Tibial nerve (tissue), 4 donors: Measurements from ENCODE around the gene KCNK3. TPM values are rescaled to one million over a fixed set of nuclear protein-coding genes. Genes with fewer than 3 reads are reported as not detected.

ENCODE experiments used
- DNase-seq, 2 donors: peaks; one replicate each; pipeline ENCODE4 v3.0.0-alpha.2; 2019; ENCODE audit warnings: low spot score in 2 of 2
- H3K27ac ChIP-seq, 4 donors: fragments of 200-600 bp; sonication (generic) in 3 of 4; one replicate each; pipeline ENCODE4 v1.5.1; 2017 to 2019; ENCODE audit warnings: mild to moderate bottlenecking in 1 of 4
- H3K27me3 ChIP-seq, 2 donors: fragments of 200-600 bp; sonication (generic) in 1 of 2; one replicate each; pipeline versions ENCODE4 v1.5.1 to v1.6.0; 2017 to 2019
- H3K36me3 ChIP-seq, 3 donors: fragments of 200-600 bp; sonication (generic); one replicate each; pipeline ENCODE4 v1.5.1; 2018 to 2019
- H3K4me1 ChIP-seq, 4 donors: fragments of 200-600 bp; sonication (generic) in 3 of 4; one replicate each; pipeline ENCODE4 v1.5.1; 2017 to 2019
- H3K4me3 ChIP-seq, 4 donors: fragments of 200-600 bp; sonication (generic) in 3 of 4; one replicate each; pipeline ENCODE4 v1.5.1; 2017 to 2019; ENCODE audit warnings: mild to moderate bottlenecking in 1 of 4, moderate library complexity in 1 of 4
- H3K9me3 ChIP-seq, 4 donors: fragments of 200-600 bp; sonication (generic) in 3 of 4; one replicate each; pipeline ENCODE4 v1.5.1; 2017 to 2019
- CTCF ChIP-seq, 5 experiments: fragments of 200-600 bp in 3 of 5; fragments of 450-650 bp in 2 of 5; sonication (generic) in 3 of 5; IDR thresholded peaks; one replicate each; pipeline ENCODE4 v1.5.1; 2016 to 2019; ENCODE audit warnings: antibody characterized with exemption in 5 of 5, mild to moderate bottlenecking in 3 of 5, moderate library complexity in 2 of 5
- EP300 ChIP-seq, 2 donors: sonication (generic); formaldehyde crosslinking; IDR thresholded peaks; one replicate each; pipeline ENCODE4 v1.6.1; 2017; ENCODE audit warnings: antibody characterized with exemption in 2 of 2, mild to moderate bottlenecking in 1 of 2
- POLR2A ChIP-seq, 2 donors: fragments of 450-650 bp; IDR thresholded peaks; one replicate each; pipeline ENCODE4 v1.6.1; 2017; ENCODE audit warnings: antibody characterized with exemption in 2 of 2, mild to moderate bottlenecking in 2 of 2, moderate library complexity in 2 of 2
- WGBS, 2 donors: methylation state at CpG; one replicate each; pipeline ENCODE4 v1.1.5; 2018; 5-methylcytosine and 5-hydroxymethylcytosine counted together
- total RNA-seq, 4 donors: library from RNA; depleted of rRNA; stranded (reverse); fragments of >200 nt; gene quantifications; one replicate each; pipeline ENCODE4 v1.1.0, GENCODE V29; 2016

KCNK3 gene
- total RNA-seq, 4 donors from 2014 or later = 0.84 to 6.9 (median 1.7) TPM

GRCh38 chr2:26706616-26707473, 14.3 kb downstream of the KCNK3 start:
- H3K4me1 ChIP-seq = peaks cover 0 to 8% (median 0%) of the 10 kb centered on the region in 4 donors

GRCh38 chr2:26707747-26708146, 15.2 kb downstream of the KCNK3 start:
- WGBS, 2 donors = 48 to 66% methylated on average over 4 to 5 of the region's 5 CpGs
- no peak for TF ChIP-seq POLR2A (IDR thresholded peaks at IDR 0.05)
- no peak for TF ChIP-seq EP300 (IDR thresholded peaks at IDR 0.05)
- no peak for TF ChIP-seq CTCF (IDR thresholded peaks at IDR 0.05)
- Histone ChIP-seq H3K4me3 (no peak overlapping the region), H3K9me3 (no peaks in the 10 kb centered on the region), H3K36me3 (no peaks in the 10 kb centered on the region), H3K27ac (no peak overlapping the region), H3K27me3 (peaks cover 0 to 4% of the 10 kb centered on the region in 2 donors), H3K4me1 (peaks cover 0 to 8% (median 0%) of the 10 kb centered on the region in 4 donors)
- DNase-seq = no peak

More at GRCh38 chr2:26706616-26707473, 14.3 kb downstream of the KCNK3 start:
- no peak overlapping the region for H3K27ac ChIP-seq
- H3K4me3 ChIP-seq = no peak overlapping the region
- peaks cover 0 to 4% of the 10 kb centered on the region in 2 donors for H3K27me3 ChIP-seq
- no peak for TF ChIP-seq CTCF (IDR thresholded peaks at IDR 0.05)
- TF ChIP-seq EP300 (IDR thresholded peaks at IDR 0.05) = no peak
- no peak for TF ChIP-seq POLR2A (IDR thresholded peaks at IDR 0.05)
- no peaks in the 10 kb centered on the region for H3K36me3 ChIP-seq
- no peak for DNase-seq
- WGBS, 2 donors = 37 to 46% methylated on average over 14 to 18 of the region's 19 CpGs
- no peaks in the 10 kb centered on the region for H3K9me3 ChIP-seq

- Histone ChIP-seq H3K4me1 (peaks cover 0 to 8% (median 0%) of the 10 kb centered on the region in 4 donors), H3K9me3 (no peaks in the 10 kb centered on the region), H3K4me3 (no peak overlapping the region), H3K27me3 (peaks cover 0 to 4% of the 10 kb centered on the region in 2 donors), H3K27ac (no peak overlapping the region), H3K36me3 (no peaks in the 10 kb centered on the region)
- DNase-seq = no peak
- no peak for TF ChIP-seq EP300 (IDR thresholded peaks at IDR 0.05)
- TF ChIP-seq POLR2A (IDR thresholded peaks at IDR 0.05) = no peak
- TF ChIP-seq CTCF (IDR thresholded peaks at IDR 0.05) = no peak
- WGBS, 2 donors = 87 to 88% methylated on average over 8 of the region's 8 CpGs
Observed at GRCh38 chr2:26708457-26708856, 15.9 kb downstream of the KCNK3 start.

- 79 to 83% methylated on average over 19 of the region's 19 CpGs for WGBS, 2 donors
- H3K27ac ChIP-seq = no peak overlapping the region
- H3K4me3 ChIP-seq = no peak overlapping the region
- H3K27me3 ChIP-seq = peaks cover 0 to 4% of the 10 kb centered on the region in 2 donors
- H3K4me1 ChIP-seq = peaks cover 0 to 8% (median 0%) of the 10 kb centered on the region in 4 donors
- no peak for DNase-seq
- H3K9me3 ChIP-seq = no peaks in the 10 kb centered on the region
- H3K36me3 ChIP-seq = no peaks in the 10 kb centered on the region
- TF ChIP-seq POLR2A (IDR thresholded peaks at IDR 0.05) = no peak
- TF ChIP-seq CTCF (IDR thresholded peaks at IDR 0.05) = no peak
- TF ChIP-seq EP300 (IDR thresholded peaks at IDR 0.05) = no peak
Observed at GRCh38 chr2:26709323-26710110, 17.0 kb downstream of the KCNK3 start.
